Measurements from ENCODE around the gene SIVA1.
A peak's percentile ranks its signal among the peaks of the same experiment; 100 is the strongest.

Gene SIVA1

DNA sequence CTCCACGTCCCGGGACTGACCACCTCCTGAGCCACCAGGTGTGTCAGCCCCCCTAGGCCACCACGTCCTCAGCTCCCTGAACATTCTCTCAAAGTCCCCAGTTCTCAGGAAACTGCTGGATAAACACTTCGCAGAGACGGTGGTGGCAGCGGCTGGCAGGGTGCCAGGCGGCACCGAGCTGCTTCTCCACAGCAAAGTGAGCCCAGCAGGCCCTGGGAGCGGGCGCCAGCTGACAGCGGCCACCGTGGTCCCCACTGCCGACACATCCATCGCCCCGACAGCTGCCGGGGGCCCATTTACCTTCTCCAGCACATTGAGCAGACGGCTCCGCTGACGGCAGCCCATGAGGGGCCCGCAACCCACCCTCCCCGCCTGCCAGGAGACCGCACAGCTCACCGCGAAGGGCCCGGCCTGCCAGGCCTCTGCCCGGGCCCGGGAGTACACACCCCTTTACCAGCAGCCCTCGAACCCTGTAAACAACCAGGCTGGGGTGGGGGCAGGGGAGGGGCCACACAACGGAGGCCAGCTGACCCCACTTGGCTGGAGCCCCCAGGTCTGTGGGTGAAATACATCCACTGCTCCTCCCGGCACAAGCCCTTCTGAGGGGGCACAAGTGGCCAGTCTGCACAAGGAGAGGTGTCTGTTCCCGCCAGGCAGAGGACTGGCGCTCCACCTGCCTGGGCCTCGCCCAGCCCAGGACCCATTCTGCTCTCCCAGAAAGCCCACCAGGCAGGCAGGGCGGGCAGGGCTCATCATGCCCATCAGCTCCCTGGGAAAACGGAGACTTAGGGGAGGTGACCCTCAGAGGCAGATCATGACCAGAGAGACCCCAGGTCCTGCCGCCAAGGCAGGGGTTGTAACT, 32.1 kb downstream of the SIVA1 start:
- DNase-seq (ENCODE audit: low read depth in 2 of 2), result no peak

DNA sequence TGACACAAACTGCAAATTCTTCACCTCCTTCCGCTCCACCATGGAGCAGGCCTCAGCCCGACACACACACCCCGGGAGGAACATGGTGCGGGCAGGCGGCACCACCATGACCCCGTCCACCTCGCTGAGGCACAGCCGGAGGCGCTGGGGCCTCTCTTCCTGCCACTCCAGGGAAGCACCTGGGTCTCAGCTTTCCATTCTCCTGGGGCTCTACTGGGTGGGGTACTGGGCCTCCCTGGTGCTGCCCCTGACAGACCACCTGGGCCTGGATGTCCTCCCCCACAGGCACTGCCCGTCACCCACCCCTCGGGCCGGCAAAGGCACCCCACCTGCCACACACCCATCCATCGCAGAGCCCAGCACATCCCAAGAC, 32.7 kb downstream of the SIVA1 start:
- DNase-seq (ENCODE audit: low read depth in 2 of 2), result no peak

DNA sequence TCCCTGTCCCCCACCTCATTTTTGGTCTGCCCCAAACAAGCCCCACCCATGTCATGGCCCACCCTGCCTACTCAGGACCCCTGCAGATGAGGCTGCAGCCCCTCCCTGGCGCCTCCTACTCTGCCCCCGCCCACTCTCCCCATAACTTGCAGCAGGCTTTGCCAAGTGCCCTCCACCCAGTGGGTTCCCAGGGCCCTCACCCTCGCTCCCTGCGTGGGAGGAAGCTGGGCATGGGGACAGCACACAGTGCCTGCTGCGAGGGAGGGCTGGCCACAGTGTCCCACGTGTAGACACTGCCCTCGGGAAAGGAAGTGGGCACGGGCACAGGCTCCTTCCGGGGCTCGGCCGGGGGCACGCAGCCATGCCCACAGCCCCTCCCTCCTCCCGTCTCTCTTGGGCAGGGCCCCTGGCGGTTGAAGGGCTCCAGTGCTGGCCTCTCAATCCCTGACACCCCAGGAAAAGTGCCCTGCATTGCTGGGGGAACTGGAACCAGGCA, 33.2 kb downstream of the SIVA1 start:
- DNase-seq (ENCODE audit: low read depth in 2 of 2), result no peak

DNA sequence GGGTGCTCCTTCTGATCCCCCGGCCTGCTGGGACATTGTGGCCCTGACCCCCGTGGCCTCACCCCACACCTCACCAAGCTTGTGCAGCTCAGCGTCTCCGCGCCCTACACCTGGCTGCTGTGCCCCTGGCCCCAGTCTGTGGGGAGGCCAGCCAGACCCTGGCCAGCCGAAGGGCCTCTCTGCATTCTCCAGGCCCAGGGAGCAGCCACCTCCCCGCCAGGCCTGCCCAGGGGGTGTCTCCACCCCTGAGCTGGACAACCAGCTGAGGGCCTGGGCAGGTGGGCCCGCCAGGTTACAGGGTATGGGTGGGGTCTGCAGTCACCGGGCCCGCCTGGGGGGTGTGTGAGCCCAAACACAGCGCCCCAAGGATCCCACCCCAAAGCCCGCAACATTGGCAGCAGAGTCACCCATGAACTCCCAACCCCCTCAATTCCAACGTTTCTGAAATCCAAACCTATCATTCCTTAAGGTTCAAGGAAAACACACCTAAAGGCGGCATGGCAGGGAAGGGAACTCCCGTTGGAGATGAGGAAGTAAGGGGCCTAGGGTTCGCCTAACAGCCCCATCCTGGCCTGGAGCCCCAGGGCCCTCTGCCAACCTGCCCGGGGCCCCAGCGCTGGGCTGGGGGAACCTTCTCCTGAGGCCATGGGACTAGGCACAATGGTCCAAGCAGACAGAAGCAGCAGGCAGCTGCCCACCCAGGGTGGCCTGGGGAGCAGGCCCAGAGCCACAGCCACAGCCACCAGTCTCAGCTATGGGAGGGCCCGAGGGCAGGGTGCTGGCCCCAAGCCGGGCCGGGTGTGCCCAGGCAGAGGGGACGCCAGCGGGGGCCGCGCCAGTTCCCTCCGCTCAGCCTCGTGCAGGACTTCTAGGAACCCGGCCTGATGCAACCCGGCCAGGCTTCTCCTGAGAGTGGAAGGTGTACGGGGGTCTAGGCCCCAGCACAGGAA, 34.1 kb downstream of the SIVA1 start:
- no peak for DNase-seq (ENCODE audit: low read depth in 2 of 2)

DNA sequence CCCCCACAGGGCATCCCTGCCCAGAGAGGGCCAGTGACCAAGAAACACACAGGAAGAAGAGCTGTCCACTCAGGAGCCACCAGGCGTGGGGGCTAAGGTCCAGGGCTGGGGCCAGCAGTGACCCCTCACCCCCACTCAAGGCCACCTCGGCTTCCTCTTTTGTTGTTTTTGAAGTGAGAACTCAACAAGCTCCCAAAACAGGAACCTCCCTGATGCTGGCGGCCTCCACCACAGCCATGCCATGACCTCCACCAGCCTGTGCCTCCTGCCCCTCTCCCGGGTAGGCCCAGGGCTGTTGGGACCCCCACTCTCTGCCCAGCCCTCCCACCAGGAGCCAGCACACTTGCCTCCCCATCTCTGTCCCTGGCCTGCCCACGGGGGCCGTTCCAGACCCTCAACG, 34.8 kb downstream of the SIVA1 start:
- DNase-seq (ENCODE audit: low read depth in 2 of 2), result no peak

DNA sequence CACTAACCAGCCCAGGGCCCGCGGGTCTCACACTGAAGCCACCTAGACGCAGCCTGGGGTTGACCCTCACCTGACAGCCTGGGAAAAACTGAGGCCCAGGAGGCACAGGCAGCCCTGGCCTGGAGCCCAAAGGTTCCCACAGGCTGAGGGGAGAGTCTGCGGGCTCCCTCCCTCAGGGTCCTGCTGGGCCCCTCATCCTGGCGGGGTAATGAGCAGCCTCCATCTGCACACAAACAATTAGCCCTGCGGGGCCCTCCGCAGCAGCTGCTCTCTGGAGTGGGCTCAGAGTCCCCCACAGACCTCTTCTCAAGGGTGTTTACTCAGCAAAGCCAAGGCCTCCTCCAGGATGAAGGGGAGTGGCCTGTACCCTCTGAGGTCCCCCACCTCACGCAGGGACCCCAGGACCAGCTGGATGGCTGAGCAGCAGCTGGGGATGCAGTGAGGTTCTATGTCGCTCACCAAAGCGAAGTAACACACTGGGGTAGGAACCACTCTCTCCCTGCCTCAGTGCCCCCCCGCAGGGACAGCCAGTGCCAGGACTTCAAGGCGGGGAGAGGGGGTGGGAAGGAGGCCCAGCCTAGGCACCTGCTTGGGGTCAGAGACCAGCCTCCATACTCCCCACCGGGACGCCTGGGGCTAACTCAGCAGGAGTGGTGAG, 35.3 kb downstream of the SIVA1 start:
- no peak for DNase-seq (ENCODE audit: low read depth in 2 of 2)

DNA sequence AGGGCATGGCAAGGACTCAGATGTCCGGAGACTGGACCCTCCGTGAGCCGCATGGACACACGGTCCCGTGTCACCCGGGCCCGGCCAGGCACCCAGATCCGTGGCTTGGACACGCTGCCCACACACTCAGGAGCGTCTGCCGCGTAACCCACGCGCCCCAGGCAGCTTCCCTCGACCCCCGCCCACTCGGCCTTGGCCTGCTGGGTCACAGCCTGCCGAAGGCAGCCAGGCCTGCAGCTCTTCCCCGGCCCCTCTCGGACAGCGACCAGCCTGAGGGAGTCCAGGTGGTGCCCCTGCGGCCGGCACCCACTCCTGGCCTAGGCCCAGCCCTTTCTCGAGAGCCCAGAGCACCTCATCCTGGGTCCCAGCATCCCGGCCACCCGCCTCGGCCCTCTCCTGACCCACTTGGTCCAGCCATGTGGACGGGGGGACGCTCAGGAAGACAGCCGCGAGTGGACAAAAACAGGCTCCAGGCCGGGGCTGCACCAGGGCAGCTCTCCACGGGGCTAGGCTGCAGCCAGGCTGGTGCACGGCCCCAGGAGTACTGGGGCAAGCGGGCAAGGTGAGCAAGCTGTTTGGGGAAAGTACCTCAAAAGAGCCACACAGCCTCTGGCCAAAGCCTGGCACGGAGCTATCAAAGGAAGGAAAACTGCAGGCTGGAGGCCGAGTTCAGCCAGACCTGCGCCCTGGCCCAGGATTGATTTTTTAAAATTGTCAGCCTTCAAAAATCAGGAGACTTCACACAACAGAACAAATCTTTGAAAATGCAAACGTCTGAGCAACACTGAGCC, 36.1 kb downstream of the SIVA1 start:
- no peak for DNase-seq (ENCODE audit: low read depth in 2 of 2)

DNA sequence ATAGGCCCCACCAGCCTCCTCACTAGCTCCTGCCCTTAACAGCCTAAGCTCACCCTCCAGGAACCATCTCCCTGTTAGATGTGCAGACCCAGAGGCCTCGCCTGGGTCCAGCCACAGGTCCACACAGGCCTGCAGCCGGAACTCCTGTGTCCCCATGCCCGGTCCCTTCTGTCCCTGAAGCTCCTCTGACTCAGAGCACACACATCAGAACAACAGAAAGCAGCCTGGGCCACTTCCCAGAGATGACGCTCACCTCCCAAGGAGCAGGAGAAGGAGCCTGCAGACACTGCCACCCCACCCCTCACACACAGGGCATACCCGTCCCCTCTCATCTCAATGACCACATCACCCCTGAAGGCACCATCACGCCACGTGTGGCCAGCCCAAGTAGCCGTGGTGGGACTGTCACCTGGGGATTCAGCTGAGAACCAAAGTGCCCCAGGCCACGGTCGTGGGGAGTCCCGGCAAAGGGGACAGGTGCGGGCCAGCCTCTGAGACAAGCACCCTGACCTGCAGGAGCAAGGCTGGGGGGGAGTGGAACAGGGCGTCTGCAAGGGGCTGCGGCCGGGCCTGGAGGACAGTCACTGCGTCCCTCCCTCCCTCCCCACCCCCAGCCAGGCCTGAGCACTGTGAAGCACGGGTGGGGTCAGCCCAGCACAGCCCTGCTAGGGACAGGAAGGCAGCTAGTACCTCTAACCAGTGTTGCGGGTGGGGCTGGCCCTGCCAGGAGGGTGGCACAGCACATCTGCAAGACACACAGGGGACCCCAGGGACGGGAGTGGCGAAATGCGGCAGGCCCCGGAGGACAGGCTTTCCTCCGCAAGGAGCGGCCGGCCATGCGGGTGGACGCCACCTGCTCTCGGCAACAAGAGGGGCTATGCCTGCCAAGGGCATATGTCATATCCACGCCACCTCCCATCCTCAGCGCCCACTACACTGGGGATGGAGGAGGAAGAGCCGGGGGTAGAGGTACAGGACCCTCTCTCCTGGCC, 37.1 kb downstream of the SIVA1 start:
- DNase-seq (ENCODE audit: low read depth in 2 of 2), result no peak

DNA sequence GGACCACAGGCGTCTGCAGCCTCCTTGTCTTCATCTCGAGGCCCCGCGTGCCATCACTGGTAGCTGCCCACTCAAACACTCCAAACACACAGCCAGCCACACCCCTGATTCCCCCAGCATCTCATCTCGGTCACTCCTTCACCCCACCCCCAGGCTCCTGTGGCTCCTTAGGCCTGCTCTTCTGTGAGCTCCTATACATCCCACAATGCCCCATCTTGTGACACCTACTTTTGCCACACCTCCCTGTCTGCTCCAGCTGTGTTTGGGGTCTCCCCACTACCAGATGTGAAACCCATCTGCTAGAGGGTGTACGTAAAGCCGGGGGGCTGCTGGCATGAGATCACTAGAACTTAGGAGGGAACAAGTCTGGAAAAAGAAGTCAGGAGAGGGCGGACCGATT, 38.5 kb downstream of the SIVA1 start:
- no peak for DNase-seq (ENCODE audit: low read depth in 2 of 2)

DNA sequence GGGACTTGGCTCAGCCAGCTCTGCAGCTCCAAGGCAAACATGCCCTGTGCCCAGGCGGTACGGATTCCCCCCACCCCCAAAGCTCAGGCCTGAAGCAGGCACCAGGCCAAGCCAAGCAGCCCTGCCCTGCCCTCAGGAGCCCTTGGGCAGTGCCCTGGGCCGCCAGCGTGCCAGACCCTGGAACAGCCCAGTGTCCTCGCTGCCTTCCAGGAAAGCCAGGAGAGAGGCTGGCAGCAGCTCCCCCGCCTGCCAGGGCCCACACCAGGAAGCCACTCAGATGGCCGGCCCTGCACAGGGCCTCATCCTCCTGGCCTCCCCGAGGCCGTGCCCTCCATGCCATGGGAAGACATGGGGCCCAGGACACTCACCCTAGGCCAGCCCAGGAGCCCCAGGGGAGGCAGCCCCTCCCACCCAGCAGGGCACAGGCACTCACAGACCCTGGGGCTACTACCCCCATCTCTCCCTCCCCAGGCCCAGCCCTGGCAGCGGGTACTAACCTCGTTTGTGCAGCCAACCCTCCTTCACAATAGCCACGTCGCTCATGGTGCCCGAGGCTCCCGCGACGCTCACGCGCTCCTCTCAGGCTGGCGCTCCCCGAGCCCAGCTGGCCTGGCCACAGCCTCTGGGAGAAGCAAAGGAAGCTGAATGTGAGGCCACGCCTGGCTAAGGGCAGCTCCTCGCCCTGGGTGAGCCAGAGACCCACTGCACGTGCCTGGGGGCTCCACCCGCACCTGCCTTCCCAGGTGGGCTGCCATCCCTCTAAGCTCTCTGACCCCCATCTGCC, 39.3 kb downstream of the SIVA1 start:
- DNase-seq (ENCODE audit: low read depth in 2 of 2), result no peak

DNA sequence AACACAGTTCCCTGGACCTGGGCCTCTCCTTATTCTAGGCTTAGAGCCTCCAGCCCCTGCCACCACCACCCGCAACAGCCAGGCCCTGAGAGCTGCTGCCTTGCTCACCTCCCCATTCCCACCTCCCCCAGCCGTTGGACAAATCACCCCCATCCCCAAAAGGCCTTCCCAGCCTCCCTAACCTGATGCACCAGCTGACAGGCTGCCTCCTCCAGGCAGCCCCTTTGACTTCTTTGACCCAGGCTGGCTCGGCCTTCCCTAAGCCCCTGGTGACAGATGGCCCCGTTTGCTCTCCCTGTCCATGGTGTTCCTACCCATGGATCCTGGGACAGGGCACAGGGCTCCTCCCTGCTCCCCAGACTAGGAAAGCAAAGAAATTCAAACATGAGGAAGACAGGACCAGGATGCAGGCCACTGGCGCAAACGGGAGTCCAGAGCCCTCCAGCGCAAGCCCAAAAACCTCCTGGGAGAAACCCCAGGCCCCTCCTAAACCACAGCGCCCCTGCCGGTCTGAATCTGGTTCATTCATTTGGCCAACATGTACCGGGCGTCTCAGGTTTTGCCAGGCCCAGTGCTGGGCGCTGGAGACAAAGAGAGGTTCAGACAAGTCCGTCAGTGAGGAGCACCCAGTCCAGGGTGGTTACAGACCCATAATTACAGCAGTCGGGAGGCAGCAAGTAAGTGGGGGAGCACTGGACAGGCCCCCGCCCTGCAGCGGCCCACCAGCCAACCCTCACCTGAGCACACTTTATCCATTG, 40.2 kb downstream of the SIVA1 start:
- DNase-seq (ENCODE audit: low read depth in 2 of 2), result no peak

DNA sequence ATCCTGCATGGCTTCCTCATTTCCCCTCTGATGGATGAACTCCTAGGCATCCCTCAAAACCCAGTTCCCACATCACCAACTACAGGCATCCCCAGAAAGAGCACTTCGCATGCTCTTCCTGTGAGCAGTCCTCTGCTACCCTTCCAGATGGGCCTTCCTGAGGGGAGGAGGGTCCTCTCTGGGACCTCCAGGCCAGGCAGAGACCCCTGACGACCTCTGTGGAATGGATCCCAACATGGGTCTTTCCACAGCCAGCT, 40.7 kb downstream of the SIVA1 start:
- no peak for DNase-seq (ENCODE audit: low read depth in 2 of 2)

DNA sequence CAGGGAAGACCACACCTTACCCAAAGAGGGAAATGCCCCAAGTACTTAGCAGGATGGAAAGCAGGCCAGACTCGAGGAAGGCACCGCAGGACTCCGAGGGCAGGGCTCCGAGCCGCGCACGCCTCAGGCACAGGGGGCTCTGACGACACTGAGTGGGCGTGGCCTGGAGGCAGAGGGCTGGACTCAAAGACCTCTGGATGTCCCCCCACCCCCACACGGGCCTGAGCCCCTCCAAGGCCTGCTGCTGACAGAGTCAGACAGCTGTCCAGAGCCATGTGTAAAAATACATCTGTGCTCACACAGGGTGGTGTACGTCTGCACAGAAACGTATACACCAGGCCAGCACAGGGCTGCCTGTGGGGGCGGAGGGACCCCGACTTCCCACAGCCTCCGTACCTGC, 41.2 kb downstream of the SIVA1 start:
- peak in 1 of 2 donors; percentile 29 for DNase-seq (ENCODE audit: low read depth in 2 of 2)

DNA sequence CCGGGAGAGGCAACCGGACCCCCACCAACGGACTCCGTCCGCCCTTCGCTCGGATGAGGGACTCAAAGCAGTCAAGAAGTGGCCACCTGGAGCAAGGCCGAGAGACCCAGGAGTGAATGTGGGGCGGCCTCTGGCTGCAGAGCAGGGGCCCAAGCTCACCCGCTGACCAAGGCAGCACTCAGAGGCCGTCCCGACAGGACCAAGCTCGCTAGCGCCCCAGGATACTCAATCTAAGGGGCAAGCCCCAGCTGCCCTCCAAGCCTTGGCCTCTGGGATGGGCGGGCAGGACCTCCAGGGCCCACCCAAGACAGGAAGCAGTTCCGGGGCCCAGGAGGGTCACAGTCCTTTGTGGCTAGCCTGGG, 41.7 kb downstream of the SIVA1 start:
- DNase-seq (ENCODE audit: low read depth in 2 of 2), result no peak

DNA sequence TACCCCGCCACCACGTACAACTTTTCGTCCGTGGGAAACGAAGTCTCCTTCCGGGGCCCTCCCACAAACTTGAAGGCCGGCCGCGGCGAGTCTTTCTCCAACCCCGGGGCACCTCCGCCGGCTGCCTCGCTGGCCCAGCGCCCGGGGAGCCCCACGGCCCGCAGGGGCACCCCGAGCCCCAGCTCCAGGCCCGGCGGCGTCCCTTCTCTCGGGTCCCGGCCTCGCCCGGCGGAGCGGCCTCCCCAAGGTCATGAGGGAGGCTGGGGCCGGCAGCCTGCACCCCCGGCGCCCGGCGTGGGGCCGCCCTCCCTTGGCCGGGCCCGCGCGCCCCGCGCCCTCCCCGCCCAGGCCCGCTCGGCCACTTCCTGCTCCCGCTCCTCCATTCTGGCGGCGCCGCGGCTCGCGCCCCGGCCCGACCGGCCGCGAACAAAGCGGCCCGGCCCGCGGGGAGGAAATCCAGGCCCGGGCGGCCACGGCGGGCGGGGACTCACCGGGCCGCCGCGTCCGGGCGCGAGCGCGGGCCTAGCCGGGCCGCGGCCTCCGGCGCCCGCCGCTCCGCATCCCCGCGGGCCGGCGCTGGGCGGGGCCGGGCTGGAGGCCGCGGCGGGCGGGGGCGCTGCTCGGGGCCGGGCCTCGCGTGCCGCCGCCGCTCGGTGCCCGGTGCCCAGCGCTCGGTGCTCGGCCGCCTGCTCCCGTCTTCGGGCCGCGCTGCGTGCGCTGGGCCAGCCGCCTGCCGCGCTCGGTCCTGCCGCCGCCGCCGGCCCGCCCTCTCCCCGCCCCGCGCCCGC, 42.2 kb downstream of the SIVA1 start, which contains the start of gene AKT1:
Gene AKT1, minus strand, starts transcription at position 756 of the 788 bp plus-strand sequence. CDS start 3,105 bp downstream, outside the sequence.
- peak in 1 of 2 donors; percentile 21 for DNase-seq (ENCODE audit: low read depth in 2 of 2)

DNA sequence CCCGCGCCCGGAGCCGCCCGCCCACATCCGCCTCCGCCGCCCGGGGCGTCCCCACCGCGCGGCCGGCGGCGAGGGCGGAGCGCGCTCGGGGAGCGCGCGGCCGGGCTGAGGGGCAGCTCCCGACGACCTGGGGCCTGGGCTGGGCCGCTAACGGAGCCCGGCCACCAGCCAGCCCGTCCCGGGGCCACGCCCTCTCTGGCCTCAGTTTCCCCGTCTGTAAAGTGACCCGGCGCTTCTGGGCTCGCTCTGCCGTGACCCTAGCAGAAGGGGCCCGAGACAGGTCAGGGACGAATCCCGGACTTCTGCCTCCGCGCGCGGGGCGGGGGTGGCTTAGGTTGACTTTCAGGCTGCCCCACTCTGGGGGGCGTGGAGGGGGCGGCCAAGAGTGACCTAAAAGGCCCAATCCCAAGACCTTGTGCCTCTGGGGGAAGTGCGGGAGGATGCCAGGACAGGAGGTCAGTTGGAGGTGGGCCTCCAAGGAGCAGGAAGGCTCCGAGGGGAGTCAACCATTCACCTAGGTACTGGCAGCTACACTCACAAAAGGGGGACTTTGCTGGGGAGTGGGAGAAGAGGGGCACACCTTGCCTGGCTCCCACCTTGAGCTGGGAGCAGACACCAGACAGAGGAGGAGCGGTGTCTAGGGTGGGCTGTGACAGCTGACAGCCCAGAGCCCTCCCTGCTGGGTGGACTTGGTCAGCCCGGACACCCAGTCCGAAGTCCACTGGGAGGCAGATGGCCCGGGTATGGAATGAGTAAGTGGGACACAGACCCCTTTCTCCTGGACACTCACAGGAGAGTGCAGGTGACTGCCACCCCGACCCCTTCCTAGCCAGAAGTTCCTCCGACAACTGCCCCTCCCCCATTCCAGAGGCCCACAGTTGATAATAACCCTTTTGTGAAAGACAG, 43.1 kb downstream of the SIVA1 start:
- peak; percentile 52 to 70 for DNase-seq (ENCODE audit: low read depth in 2 of 2)

DNA sequence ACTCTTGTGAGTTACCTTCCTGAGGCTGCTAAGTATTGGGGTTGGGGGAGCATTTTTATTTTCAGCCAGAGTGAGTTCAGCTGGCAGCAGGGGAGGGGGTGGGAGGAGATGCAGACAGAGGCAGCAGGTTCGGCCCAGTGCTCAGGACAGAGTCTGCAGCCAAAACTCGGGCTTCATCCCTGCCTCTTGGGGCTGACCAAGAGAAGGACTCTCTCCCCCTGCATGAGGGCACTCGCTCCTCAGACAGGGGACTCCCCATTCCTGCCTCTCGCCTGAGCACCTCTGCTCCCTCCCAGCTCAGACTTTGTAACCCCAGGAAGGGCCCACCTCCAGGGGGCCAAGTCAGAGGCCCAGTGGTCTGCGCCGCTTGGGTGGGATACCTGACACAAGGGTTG, 43.7 kb downstream of the SIVA1 start:
- DNase-seq (ENCODE audit: low read depth in 2 of 2), result no peak
